Stimulated activated naive CD8-positive, alpha-beta T cell treated with anti-CD3 and anti-CD28 coated beads, Interleukin-15, Interleukin-2, amounts not matched to agents 100 ng/mL and 50 ng/mL, for 24 hours (primary cell): ENCODE measurements around the gene CATSPERD.

ENCODE experiments used
- H3K27ac Mint-ChIP-seq: one replicate; pipeline ENCODE4 v1.8.0; 2021; ENCODE audit warnings: mild to moderate bottlenecking, mixed read lengths
- H3K27me3 Mint-ChIP-seq: one replicate; pipeline ENCODE4 v1.8.0; 2021; ENCODE audit warnings: mixed read lengths
- H3K36me3 Mint-ChIP-seq: one replicate; pipeline ENCODE4 v1.8.0; 2021; ENCODE audit warnings: low read depth, mixed read lengths
- H3K4me1 Mint-ChIP-seq: one replicate; pipeline ENCODE4 v1.8.0; 2021; ENCODE audit warnings: low read depth, mixed read lengths
- H3K4me3 Mint-ChIP-seq: one replicate; pipeline ENCODE4 v1.8.0; 2021; ENCODE audit warnings: mild to moderate bottlenecking, mixed read lengths
- H3K9me3 Mint-ChIP-seq: one replicate; pipeline ENCODE4 v1.8.0; 2021; ENCODE audit warnings: mixed read lengths

CATSPERD gene

GRCh38 chr19:5703819-5704818 lies 16.3 kb upstream of the CATSPERD start:
- no peak overlapping the region for H3K4me3 Mint-ChIP-seq
- H3K27me3 Mint-ChIP-seq, result no peaks in the 10 kb centered on the region
- H3K9me3 Mint-ChIP-seq, result no peaks in the 10 kb centered on the region
- H3K4me1 Mint-ChIP-seq, result no peaks in the 10 kb centered on the region
- peaks cover 43% of the 10 kb centered on the region for H3K36me3 Mint-ChIP-seq
- H3K27ac Mint-ChIP-seq, result no peak overlapping the region

GRCh38 chr19:5705552-5705951 lies 14.9 kb upstream of the CATSPERD start:
- Mint-ChIP-seq H3K9me3 (no peaks in the 10 kb centered on the region), H3K4me3 (no peak overlapping the region), H3K36me3 (peaks cover 43% of the 10 kb centered on the region), H3K27ac (no peak overlapping the region), H3K27me3 (no peaks in the 10 kb centered on the region), H3K4me1 (no peaks in the 10 kb centered on the region)

- Mint-ChIP-seq H3K4me1 (no peaks in the 10 kb centered on the region), H3K27me3 (no peaks in the 10 kb centered on the region), H3K27ac (no peak overlapping the region), H3K36me3 (peaks cover 37% of the 10 kb centered on the region), H3K4me3 (no peak overlapping the region), H3K9me3 (no peaks in the 10 kb centered on the region)
These were observed 13.4 kb upstream of the CATSPERD start for GRCh38 chr19:5706876-5707573.

- Mint-ChIP-seq H3K27me3 (no peaks in the 10 kb centered on the region), H3K36me3 (peaks cover 41% of the 10 kb centered on the region), H3K9me3 (no peaks in the 10 kb centered on the region), H3K4me1 (no peaks in the 10 kb centered on the region), H3K27ac (no peak overlapping the region), H3K4me3 (no peak overlapping the region)
These were observed 12.6 kb upstream of the CATSPERD start for GRCh38 chr19:5707576-5708575.

GRCh38 chr19:5711025-5711424 lies 9.4 kb upstream of the CATSPERD start:
- Mint-ChIP-seq H3K36me3 (peaks cover 44% of the 10 kb centered on the region), H3K27ac (no peak overlapping the region), H3K9me3 (no peaks in the 10 kb centered on the region), H3K4me1 (peaks cover 8% of the 10 kb centered on the region), H3K27me3 (no peaks in the 10 kb centered on the region), H3K4me3 (no peak overlapping the region)

GRCh38 chr19:5711713-5712161 lies 8.7 kb upstream of the CATSPERD start:
- Mint-ChIP-seq H3K36me3 (peaks cover 42% of the 10 kb centered on the region), H3K27me3 (no peaks in the 10 kb centered on the region), H3K4me3 (no peak overlapping the region), H3K27ac (no peak overlapping the region), H3K4me1 (peaks cover 13% of the 10 kb centered on the region), H3K9me3 (no peaks in the 10 kb centered on the region)

GRCh38 chr19:5713228-5713627 lies 7.2 kb upstream of the CATSPERD start:
- Mint-ChIP-seq H3K4me1 (peaks cover 28% of the 10 kb centered on the region), H3K27ac (no peak overlapping the region), H3K27me3 (no peaks in the 10 kb centered on the region), H3K36me3 (peaks cover 46% of the 10 kb centered on the region), H3K4me3 (no peak overlapping the region), H3K9me3 (no peaks in the 10 kb centered on the region)

GRCh38 chr19:5714816-5715215 lies 5.6 kb upstream of the CATSPERD start:
- Mint-ChIP-seq H3K9me3 (no peaks in the 10 kb centered on the region), H3K4me1 (peaks cover 38% of the 10 kb centered on the region), H3K27ac (no peak overlapping the region), H3K27me3 (no peaks in the 10 kb centered on the region), H3K4me3 (no peak overlapping the region), H3K36me3 (peaks cover 58% of the 10 kb centered on the region)

GRCh38 chr19:5717215-5717935 lies 3.1 kb upstream of the CATSPERD start:
- Mint-ChIP-seq H3K4me3 (peak overlapping the region; percentile 98), H3K27ac (peak overlapping the region; percentile 99), H3K36me3 (peaks cover 45% of the 10 kb centered on the region), H3K4me1 (peaks cover 46% of the 10 kb centered on the region), H3K9me3 (no peaks in the 10 kb centered on the region), H3K27me3 (no peaks in the 10 kb centered on the region)

- no peaks in the 10 kb centered on the region for H3K9me3 Mint-ChIP-seq
- peaks cover 46% of the 10 kb centered on the region for H3K4me1 Mint-ChIP-seq
- peak overlapping the region; percentile 98 for H3K4me3 Mint-ChIP-seq
- H3K27ac Mint-ChIP-seq, result peak overlapping the region; percentile 99
- peaks cover 42% of the 10 kb centered on the region for H3K36me3 Mint-ChIP-seq
- H3K27me3 Mint-ChIP-seq, result no peaks in the 10 kb centered on the region
These were observed 2.3 kb upstream of the CATSPERD start for GRCh38 chr19:5718037-5718578.

GRCh38 chr19:5718579-5719273 lies 1.7 kb upstream of the CATSPERD start:
- Mint-ChIP-seq H3K27ac (peak overlapping the region; percentile 99), H3K36me3 (peaks cover 36% of the 10 kb centered on the region), H3K4me1 (peaks cover 46% of the 10 kb centered on the region), H3K4me3 (peak overlapping the region; percentile 98), H3K27me3 (no peaks in the 10 kb centered on the region), H3K9me3 (no peaks in the 10 kb centered on the region)

- Mint-ChIP-seq H3K27ac (peak overlapping the region; percentile 99), H3K27me3 (no peaks in the 10 kb centered on the region), H3K4me1 (peaks cover 43% of the 10 kb centered on the region), H3K9me3 (no peaks in the 10 kb centered on the region), H3K36me3 (peaks cover 30% of the 10 kb centered on the region), H3K4me3 (peak overlapping the region; percentile 98)
These were observed 1.0 kb upstream of the CATSPERD start for GRCh38 chr19:5719274-5719960.
